SK-N-SH treated with all-trans-retinoic acid at 6 μM for 48 hours (cell line): Measurements from ENCODE around the gene OR2T11.
"Not testable (repeated sequence)": the region's sequence is repeated elsewhere in the genome, so short reads cannot be mapped to it uniquely, and the experiment has no call there.

Experiments used
- ATAC-seq: fragments of 200-7000 bp; cut with Tn5 transposase; 3 replicates; pipeline ENCODE4 v1.9.1; 2020; ENCODE audit warnings: mild to moderate bottlenecking, moderate library complexity
- ARNTL ChIP-seq: fragments of 450-650 bp; formaldehyde crosslinking; IDR thresholded peaks from 2 replicates; pipeline ENCODE4 v1.5.0; 2020; ENCODE audit warnings: low read depth, mild to moderate bottlenecking, moderate library complexity, borderline replicate concordance
- CSDC2 ChIP-seq: fragments of 250-450 bp; sonication (Bioruptor Pico); IDR thresholded peaks from 2 replicates; pipeline ENCODE4 v1.5.0; 2020; ENCODE audit warnings: mild to moderate bottlenecking, moderate library complexity
- GLIS3 ChIP-seq: fragments of 250-450 bp; sonication (Bioruptor Pico); IDR thresholded peaks from 2 replicates; pipeline ENCODE4 v1.5.0; 2020; ENCODE audit warnings: mild to moderate bottlenecking, moderate library complexity
- ISL1 ChIP-seq: fragments of 250-450 bp; sonication (Bioruptor Pico); IDR thresholded peaks from 2 replicates; pipeline ENCODE4 v2.1.2; 2022; ENCODE audit warnings: mild to moderate bottlenecking, moderate library complexity
- OSR1 ChIP-seq: fragments of 250-450 bp; sonication (Bioruptor Pico); IDR thresholded peaks from 2 replicates; pipeline ENCODE4 v1.8.0; 2022; ENCODE audit warnings: moderate library complexity, mild to moderate bottlenecking, inconsistent platforms
- POU6F1 ChIP-seq: fragments of 250-450 bp; sonication (Bioruptor Pico); IDR thresholded peaks from 2 replicates; pipeline ENCODE4 v1.8.0; 2021; ENCODE audit warnings: low read depth, mild to moderate bottlenecking, moderate library complexity, borderline replicate concordance
- PPARA ChIP-seq: fragments of 250-450 bp; sonication (Bioruptor Pico); IDR thresholded peaks from 2 replicates; pipeline ENCODE4 v1.5.0; 2020; ENCODE audit warnings: mild to moderate bottlenecking, borderline replicate concordance
- RARB ChIP-seq: fragments of 250-450 bp; sonication (Bioruptor Pico); IDR thresholded peaks from 2 replicates; pipeline ENCODE4 v1.8.0; 2021; ENCODE audit warnings: mild to moderate bottlenecking, moderate library complexity
- SNAI2 ChIP-seq: fragments of 250-450 bp; sonication (Bioruptor Pico); IDR thresholded peaks from 2 replicates; pipeline ENCODE4 v1.5.0; 2020; ENCODE audit warnings: mild to moderate bottlenecking, moderate library complexity
- TCF4 ChIP-seq: fragments of 250-450 bp; sonication (Bioruptor Pico); IDR thresholded peaks from 2 replicates; pipeline ENCODE4 v1.8.0; 2021; ENCODE audit warnings: mild to moderate bottlenecking, moderate library complexity, borderline replicate concordance
- ZFP30 ChIP-seq: fragments of 450-650 bp; formaldehyde crosslinking; IDR thresholded peaks from 2 replicates; pipeline ENCODE4 v1.5.0; 2022; ENCODE audit warnings: mild to moderate bottlenecking, moderate library complexity
- ZNF565 ChIP-seq: fragments of 450-650 bp; formaldehyde crosslinking; conservative IDR thresholded peaks from 2 replicates; pipeline ENCODE4 v1.5.0; 2020; ENCODE audit warnings: low read depth, mild to moderate bottlenecking, moderate library complexity
- ZNF70 ChIP-seq: fragments of 450-650 bp; formaldehyde crosslinking; IDR thresholded peaks from 2 replicates; pipeline ENCODE4 v1.5.0; 2020; ENCODE audit warnings: mild to moderate bottlenecking, moderate library complexity
- TF ChIP-seq, protein P1 (sequence below): fragments of 250-450 bp; sonication (Bioruptor Pico); IDR thresholded peaks from 2 replicates; pipeline ENCODE4 v1.5.0; 2020; ENCODE audit warnings: mild to moderate bottlenecking, moderate library complexity

Gene OR2T11

GRCh38 chr1:248663453-248664328 lies 28.8 kb upstream of the OR2T11 start:
- not testable (repeated sequence) for ATAC-seq

DNA sequence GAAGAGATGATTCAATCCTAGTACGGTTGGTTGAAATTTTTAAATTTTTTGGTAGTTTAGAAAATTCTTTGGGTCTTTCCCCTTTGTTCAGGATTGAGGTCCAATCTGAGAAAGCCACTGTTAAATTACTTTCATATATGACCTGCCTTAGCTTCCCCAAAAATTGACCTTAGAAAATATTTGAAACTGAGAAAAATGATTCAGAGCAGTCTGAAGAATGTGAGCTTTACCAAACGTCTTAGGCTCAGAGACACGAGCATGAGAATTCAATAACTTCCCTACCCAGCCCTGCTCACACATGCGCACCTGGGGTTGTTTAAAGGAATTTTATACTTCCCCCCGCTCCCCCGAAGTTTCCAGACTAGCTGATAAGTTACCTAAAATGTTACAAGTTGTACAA lies 21.9 kb upstream of the OR2T11 start:
- not testable (repeated sequence) for ATAC-seq

DNA sequence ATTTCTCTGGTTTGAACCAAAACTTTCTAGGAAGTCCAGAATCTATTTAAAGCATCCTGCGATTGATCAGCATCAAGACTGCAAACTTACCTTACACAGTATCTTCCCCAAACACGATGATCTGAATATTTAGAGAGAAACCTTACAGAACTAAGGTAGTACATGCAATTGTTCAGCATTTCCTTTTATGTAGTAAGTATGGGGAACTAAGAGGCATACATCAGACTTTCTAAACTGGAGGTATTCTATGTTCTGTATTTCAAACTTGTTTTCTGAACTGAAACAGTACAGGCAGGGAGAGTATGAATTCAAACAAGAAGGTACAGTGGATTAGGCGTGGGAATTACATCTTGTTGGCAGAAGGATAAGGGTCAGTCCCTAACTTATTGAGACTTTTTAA lies 20.5 kb upstream of the OR2T11 start, which contains the start of gene OR2T27:
TSS of gene OR2T27 (minus strand) at position 175 of the 400 bp plus-strand sequence. CDS start 4,644 bp downstream, outside the sequence.
- ATAC-seq: not testable (repeated sequence)

DNA sequence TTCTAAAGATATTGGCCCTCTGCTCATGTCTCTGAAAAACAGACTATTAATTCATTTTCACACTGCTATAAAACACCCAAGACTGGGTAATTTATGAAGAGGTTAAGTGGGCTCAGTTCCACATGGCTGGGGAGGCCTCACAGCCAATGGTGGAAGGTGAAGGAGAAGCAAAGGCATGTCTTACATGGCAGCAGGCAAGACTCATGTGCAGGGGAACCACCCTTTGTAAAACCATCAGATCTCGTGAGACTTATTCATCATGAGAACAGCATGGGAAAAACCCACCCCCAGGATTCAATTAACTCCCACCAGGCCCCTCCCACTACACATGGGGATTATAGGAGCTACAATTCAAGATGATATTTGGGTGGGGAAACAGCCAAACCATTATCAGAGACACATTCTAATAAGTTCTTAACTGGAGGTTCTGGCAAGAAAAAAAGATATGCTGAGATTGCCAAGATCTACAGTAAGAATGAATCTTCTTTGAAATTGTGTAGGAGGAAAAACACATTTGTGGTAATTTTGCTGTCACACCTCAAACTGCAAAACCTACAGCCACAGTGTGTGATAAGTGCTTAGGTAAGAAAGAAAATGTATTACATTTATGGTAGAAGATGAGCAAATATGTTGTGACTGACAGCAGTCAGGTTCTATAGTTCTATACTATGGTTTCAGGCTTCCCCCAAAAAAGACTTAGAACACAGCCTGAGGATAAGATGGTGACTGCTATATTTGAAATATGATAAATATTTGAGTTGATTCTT lies 14.1 kb upstream of the OR2T11 start:
- not testable (repeated sequence) for ATAC-seq

DNA sequence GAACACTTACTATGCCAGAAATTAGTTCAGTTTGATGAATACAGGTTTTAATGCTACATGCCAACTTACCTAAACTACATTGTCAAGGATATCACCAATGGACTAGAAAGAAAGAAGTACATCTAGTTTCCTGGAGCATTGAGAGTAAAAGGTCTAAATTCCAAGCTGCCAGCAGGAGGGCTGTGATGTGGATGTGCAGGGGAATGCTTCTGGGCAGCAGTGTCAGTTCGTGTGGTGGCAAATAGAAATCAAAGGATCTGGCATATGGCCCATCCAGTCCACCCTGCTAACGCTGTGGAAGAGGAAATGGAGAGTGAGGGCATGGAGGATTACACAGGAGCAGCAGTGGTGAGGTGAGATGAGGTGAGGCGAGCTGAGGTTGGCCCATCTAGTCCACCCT lies 10.3 kb upstream of the OR2T11 start, which contains the start of gene OR2T35:
TSS of gene OR2T35 (minus strand) at position 101 of the 400 bp plus-strand sequence. CDS start 6,020 bp downstream, outside the sequence.
- ATAC-seq: not testable (repeated sequence)

- ATAC-seq: not testable (repeated sequence)
Measured at GRCh38 chr1:248642971-248643651, 8.2 kb upstream of the OR2T11 start.

DNA sequence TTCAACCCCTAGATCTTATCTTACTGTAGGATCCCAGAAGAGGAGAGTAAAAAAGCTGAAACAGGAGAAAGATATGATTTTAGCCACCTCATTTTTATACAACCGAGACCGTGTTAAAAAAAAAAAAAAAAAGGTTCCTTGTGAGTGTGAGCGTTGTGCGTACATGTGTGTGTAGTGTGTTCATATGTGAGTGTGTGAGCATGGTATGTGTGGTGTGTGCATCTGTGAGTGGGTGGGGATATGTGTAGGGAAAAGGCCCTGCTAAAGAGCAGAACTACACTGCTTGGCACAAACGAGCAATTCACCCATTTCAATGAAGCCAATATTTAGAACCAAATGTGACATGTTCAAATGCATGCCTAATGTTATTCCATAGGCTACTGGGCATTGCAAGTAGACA lies 6.7 kb upstream of the OR2T11 start:
- ATAC-seq: not testable (repeated sequence)

GRCh38 chr1:248640906-248641305 lies 6.0 kb upstream of the OR2T11 start:
- ATAC-seq: not testable (repeated sequence)

GRCh38 chr1:248639652-248640051 lies 4.8 kb upstream of the OR2T11 start:
- not testable (repeated sequence) for ATAC-seq

DNA sequence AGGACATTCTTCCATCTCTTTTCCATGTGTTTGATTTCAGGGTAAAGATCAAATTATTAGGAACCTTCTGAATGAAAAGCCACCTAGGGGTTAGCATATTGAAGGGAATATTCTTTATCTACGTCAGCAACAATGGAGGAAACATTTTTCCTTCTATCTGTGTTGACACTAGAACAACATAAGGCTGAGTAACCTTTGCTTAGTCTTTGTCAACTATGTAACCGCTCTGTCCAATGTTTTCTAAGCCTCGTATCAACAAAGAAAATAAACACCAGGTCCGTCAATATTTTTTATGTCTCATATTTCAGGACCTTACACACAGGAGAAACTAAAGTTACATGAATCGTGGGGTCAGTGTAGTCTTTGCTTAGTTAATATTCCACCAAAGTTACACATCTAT lies 1.7 kb upstream of the OR2T11 start:
- ATAC-seq: not testable (repeated sequence)

- no peak for ATAC-seq
- TF ChIP-seq PPARA (CRISPR knock-in tag) (no peak), ARNTL (CRISPR knock-in tag) (no peak), CSDC2 (CRISPR knock-in tag) (no peak), ZNF565 (CRISPR knock-in tag) (no peak)
Measured at GRCh38 chr1:248631354-248632008, 3.4 kb downstream of the OR2T11 start.

- ATAC-seq: no peak
- TF ChIP-seq POU6F1 (CRISPR knock-in tag): no peak
- no peak for TF ChIP-seq GLIS3
- TF ChIP-seq TCF4 (CRISPR knock-in tag): no peak
- TF ChIP-seq OSR1 (CRISPR knock-in tag): no peak
- TF ChIP-seq RARB (CRISPR knock-in tag): no peak
- TF ChIP-seq ZFP30 (CRISPR knock-in tag): no peak
- no peak for TF ChIP-seq ARNTL (CRISPR knock-in tag)
- no peak for TF ChIP-seq ZNF70 (CRISPR knock-in tag)
- TF ChIP-seq, protein P1, sequence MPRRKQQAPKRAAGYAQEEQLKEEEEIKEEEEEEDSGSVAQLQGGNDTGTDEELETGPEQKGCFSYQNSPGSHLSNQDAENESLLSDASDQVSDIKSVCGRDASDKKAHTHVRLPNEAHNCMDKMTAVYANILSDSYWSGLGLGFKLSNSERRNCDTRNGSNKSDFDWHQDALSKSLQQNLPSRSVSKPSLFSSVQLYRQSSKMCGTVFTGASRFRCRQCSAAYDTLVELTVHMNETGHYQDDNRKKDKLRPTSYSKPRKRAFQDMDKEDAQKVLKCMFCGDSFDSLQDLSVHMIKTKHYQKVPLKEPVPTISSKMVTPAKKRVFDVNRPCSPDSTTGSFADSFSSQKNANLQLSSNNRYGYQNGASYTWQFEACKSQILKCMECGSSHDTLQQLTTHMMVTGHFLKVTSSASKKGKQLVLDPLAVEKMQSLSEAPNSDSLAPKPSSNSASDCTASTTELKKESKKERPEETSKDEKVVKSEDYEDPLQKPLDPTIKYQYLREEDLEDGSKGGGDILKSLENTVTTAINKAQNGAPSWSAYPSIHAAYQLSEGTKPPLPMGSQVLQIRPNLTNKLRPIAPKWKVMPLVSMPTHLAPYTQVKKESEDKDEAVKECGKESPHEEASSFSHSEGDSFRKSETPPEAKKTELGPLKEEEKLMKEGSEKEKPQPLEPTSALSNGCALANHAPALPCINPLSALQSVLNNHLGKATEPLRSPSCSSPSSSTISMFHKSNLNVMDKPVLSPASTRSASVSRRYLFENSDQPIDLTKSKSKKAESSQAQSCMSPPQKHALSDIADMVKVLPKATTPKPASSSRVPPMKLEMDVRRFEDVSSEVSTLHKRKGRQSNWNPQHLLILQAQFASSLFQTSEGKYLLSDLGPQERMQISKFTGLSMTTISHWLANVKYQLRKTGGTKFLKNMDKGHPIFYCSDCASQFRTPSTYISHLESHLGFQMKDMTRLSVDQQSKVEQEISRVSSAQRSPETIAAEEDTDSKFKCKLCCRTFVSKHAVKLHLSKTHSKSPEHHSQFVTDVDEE (CRISPR knock-in tag): no peak
- no peak for TF ChIP-seq SNAI2 (CRISPR knock-in tag)
- TF ChIP-seq ISL1 (CRISPR knock-in tag): no peak
Measured at GRCh38 chr1:248630551-248630950, 4.3 kb downstream of the OR2T11 start.
